GM21723 (cell line): ENCODE measurements around the gene CBARP.

ENCODE experiments used
- ATAC-seq: cut with Tn5 transposase; IDR thresholded peaks from one replicate; pipeline ENCODE4 v1.9.1; 2021; ENCODE audit warnings: mild to moderate bottlenecking, moderate library complexity; ENCODE audit not compliant: unreplicated experiment

The CBARP gene

DNA sequence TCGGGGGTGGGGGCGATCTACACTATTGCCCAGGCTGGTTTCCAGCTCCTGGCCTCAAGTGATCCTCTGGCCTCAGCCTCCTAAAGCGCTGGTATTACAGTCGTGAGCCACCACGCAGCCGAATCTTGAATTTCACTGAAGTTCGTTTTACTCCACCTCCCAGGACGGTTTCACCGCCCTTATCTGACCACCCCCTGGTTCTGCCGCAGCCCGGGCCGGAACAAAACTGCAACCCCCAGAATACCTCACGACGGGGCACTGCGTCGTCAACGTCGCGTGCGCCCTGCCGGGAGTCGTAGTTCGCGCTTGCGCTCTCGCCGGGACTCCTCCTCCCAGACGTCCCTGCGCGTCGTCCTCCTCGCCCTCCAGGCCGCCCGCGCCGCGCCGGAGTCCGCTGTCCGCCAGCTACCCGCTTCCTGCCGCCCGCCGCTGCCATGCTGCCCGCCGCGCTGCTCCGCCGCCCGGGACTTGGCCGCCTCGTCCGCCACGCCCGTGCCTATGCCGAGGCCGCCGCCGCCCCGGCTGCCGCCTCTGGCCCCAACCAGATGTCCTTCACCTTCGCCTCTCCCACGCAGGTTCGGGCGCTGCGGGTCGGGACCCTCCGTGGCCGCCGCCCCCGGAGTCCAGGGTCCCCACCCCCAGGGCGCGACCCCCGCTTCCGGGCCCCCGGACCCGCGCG is 3.8 kb upstream of the CBARP start, which contains the start of gene ATP5F1D:
TSS of gene ATP5F1D (plus strand) at position 335 of the 679 bp plus-strand sequence. CDS start at position 435, 100 bp downstream.
- ATAC-seq: peak; percentile 45

DNA sequence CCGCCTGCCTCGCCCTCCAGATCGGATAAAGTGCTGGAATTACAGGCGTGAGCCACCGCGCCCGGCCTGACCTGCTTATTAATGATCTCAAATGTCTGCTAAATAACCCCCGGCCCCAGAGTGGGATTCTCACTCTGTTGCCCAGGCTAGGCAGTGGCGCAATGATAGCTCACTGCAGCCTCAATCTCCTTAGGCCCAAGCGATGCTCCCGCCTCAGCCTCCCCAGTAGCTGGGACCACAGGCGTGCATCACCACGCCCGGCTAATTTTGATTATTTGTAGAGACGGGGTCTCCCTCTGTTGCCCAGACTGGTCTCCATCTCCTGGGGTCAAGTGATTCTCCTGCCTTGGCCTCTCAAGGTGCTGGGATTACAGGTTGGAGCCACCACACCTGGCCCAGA is 3.1 kb upstream of the CBARP start:
- ATAC-seq: no peak

DNA sequence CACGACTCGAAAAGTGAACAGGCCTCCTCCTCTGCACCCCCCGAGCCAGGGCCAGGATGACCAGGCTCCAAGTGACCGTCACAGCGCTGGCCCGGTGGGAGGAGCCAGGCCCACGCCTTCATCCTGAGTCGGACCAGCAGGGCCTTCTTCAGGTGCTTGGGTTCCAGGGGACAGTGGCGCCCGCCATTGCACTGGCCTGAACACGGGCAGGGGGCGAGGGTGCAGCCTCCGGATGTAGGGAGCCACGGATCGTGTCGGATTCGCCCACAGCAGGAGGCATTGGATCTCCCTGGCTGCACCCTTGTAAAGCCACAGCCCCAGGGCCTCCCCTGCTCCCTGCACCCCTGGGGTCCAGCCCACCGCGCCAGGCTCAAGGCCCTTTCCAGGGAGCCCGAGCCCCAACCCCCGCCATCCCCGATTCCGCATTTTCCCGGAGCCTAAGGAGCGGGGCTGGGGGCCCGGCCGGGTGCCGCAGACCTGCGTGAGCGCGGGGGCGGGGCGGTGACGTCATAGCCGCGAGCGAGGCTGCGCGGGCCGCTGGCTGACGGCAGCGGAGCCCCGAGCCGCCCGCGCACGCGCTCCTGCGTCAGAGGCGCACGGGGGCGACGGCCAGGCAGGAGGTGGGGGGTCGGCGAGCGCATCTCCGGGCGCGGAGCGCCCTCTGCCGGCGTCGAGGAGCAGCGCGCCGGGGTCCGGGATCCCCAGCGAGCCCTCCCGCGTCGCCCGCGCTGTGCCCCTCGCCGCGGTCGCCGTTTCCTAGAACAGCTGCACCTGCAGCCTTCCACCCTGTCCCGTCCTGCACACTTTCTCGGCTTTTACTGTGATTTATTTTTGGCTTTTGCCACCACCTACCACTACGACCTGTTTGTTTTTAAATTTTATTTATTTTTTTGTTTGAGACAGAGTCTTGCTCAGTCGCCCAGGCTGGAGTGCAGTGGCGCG is 2.3 kb upstream of the CBARP start:
- ATAC-seq: peak; percentile 25

DNA sequence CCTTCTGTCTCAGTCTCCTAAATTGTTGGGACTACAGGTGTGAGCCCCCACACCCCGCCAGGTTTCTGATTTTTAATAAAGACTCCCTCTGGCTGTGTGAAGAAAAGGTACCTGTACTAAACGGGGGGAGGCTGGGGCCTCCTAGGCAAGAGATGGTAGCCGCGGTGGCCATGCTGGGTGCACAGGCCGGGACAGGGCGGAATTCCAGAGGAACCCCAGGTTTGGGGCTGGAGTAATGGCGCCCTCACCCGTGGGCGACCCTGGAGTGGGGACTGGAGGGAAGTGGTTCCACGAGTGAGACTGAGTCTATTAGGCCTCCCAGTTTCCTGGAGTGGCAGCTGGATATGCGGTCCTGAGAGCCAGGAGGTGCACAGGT is 1.6 kb upstream of the CBARP start:
- no peak for ATAC-seq

DNA sequence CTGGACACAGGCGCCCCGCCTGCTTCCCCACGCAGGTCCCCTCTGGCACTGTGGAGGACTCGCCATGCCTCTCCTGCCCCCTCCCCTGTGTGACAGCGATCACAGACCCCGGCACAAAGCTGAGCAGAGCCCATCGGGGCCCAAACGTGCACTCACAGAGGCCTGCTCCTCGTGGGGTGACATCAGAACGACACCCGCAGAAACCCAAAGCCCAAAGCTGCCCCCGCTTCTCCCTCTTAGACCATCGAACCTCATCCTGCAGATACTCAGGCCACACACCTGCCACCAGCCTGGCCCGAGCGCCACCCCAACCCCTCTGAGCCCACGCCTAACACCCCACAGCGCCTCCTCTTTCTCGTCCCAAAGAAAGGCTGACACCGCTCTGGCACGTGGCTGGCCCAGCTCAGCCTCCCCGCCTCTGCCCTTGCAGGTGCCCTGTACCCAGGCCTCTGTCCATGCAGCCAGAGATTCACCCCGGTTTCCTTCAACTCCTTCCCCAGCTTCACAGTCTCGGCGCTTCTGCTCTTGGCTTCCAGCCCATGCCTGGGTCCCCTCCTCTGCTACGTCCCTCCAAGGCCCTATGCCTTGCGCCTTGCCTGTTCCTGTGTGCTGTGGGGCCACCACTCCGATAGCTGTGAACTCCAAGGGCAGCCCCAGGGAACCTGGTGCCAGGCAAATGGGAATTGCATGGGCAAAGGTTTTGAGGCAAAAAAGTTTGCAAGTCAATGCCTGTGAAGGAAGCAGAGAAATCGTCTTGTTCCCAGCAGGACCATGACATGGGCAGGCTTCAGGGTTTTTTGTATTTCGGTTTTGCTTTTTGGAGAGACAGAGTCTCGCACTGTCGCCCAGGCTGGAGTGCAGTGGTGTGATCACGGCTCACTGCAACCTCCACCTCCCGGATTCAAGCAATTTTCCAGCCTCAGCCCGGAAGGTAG is 831 bp upstream of the CBARP start:
- no peak for ATAC-seq

DNA sequence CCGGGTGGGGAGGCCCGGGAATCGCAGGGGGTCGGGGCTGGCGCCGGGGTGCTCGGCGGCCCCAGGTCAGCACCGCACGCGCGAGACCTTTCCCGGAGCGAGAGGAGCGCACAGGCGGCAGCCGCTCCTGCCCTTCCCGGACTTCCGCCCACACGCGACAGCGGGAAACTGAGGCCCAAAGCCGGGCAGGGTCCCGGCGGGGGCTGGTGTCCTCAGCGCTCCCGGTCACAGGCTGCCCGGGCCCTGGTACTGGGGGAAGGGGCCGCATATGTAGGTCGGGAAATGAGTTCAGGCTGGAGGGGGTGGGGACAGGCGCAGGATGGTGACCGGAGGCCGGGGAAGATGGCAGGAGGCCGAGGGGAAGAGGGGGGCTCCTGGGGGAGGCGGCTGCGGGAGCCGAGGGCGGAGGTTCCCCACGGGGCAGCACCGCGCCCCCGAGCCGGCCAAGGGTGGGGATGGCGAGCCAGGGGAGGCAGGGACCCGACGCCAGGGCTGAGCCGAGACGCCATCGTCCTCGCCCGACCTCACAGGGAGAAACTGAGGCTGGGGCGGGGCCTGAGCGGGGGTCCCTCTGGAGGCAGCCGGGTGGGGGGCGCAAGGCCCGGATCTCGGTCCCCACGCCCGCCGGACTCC is 662 bp downstream of the CBARP start:
- no peak for ATAC-seq

DNA sequence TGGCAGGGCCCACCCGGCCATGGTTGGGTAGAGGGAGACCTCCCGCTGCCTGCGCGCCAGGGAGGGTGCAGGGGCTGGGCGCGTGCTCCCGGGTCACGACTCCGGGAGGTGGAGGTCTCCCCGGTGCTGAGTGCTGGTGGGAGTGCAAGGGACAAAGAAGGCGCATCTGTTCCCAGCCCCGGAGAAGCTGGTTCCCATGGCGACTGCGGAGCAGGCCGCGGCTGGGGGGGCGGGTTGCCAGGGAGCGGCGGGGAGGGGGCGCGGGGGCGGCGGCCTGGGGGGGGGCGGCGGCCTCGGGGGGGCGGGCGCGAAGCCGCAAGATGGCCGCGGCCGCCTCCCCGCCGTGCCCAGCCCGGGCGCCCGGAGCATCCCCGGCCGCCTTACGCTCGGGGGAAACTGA is 1.2 kb downstream of the CBARP start:
- no peak for ATAC-seq

DNA sequence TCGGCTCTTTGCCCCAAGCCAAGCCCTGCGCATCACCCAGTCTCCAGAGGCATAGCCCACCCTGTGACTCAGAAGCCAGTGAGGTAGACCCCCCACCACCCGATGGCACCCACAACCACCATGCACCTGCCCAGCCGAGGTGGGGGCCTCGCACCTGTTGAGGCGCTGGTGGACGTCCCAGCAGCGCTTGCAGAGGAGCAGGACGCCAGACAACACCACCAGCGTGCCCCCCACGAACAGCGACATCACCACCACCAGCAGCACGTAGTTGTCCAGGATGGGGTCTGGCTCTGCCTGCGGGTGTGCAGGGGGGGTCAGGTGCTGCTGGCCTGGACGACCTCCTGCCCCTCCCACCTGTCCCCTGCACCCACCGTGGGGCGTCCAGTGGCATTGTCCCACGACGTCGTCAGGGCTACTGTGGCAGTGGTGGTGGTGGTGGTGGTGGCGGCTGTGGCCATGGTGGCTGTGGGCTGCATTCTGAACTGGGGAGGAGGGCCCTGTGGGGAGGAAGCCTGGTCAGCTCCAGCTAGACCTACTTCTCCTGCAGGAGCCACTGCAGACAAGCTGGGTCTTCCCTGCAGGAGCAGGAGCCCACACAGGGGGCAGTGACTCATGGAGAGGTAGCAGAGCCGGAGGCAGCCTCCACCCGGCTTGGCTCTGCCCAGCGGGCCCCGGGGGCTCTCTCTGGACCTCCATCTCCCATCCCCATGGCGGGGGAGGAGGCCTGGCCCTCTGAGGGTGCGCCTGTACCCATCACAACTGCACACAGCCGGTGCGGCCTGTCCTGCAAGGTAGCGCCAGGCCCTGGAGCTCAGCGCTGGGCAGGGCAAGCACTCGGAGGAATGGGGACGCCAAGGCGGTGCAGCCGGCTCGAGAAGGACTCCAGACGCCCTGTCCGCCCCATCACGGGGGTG is 1.9 kb downstream of the CBARP start:
- ATAC-seq: no peak

DNA sequence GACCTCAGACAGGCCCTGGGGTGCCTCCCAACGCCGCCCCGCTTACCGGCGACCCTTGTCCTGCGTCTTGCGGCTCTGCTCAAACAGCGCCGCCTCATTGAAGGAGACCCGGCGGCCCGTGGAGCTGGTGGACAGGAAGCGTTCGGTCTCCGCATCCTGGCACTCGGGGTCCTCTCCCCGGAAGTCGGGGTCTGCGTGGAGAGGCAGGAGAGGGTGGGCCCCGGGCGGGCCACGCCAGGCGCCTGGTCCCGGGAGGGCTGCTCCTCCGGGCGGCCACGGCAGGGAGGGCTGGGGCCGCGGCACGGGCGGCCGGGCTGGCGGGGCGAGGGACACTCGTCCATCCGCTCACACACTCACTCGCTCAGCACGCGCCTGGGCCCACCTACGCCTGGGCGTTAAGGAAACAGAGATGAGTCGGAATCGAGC is 2.8 kb downstream of the CBARP start:
- no peak for ATAC-seq

DNA sequence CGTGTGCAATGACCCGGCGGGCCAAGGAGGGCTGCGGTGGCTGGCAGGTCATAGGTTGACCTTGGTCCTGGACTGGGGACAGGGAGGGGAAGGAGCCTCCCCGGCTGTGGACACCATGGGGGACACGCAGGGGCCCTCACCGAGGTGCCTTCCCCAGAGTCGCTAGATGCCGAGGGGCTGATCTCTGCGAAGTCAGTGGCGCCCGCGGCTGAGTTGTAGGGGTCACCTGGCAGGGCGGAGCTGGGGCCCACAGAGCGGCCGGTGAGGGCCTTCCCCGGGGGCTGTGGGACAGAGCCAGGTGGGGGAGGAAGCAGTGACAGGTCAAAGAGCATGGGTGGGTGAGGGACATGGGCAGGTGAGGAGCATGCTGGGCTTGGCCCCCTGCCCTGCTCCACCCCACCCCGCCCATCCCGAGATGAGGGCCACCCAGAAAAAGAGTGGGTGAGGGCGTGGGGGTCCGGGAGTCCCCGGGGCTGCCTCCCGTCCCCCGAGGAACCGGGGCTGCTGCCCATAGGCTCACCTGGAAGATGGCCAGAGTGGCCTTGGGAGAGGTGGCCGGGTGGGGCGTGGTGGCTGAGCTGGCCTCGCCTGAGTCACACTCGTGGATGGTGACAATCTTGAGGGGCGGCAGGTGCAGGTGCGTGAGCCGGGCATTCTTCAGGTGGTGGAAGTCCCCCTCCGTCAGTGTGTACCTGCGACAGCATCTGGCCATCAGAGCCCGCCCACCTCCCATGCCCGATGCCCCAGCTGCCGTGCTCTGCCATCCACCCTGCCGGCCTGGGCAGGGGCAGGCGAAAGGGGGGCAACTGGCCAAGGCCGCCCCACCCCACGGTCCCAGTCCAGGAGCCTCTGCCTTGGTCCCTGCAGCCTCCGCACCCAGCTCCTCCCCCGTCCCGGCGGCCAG is 3.5 kb downstream of the CBARP start:
- ATAC-seq: no peak

DNA sequence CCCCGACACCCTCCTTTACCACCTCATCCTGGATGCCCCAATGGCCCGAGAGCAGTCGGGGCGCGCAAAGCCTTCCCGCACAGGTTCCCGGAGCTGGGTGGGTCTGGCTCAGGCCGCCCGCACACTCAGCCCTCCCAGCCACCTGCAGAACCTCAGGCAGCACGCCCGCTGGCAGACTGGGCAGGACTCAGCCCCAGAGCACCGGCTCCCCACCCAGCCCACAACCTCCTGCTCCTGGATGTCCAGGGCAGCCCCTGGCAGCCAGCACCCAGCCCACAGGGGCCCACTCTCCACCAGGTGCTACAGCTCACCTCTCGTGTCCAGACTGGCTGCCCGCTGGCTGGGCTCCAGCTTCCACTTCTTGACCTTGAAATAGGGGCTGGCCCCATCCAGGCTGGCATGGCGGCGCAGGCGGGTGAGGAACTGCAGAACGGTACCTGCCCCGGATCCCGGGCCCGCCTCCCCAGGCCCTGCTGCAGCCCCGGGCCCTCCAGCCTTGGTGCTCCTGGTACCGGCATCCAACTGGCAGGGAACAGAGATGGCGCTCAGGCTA is 4.6 kb downstream of the CBARP start:
- no peak for ATAC-seq

DNA sequence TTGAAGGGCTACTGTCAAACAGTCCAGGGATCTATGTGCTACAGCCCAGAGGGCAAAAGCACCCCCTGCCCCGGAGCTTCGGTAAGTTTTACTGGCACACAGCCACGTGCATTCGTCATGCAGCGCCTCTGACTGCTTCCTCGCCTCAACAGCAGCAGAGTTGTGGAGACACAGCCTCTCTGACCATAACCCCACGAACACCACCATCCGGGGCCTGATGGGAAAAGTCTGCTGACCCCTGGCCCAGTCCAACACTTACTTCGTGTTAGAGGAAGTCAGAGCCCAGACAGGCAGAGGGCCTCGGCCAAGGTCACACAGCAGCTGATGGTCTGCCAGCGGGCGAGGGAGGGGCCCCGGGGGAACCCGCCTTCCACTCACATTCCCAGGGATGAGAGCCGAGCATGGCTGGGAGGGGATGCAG is 5.1 kb downstream of the CBARP start:
- ATAC-seq: no peak

DNA sequence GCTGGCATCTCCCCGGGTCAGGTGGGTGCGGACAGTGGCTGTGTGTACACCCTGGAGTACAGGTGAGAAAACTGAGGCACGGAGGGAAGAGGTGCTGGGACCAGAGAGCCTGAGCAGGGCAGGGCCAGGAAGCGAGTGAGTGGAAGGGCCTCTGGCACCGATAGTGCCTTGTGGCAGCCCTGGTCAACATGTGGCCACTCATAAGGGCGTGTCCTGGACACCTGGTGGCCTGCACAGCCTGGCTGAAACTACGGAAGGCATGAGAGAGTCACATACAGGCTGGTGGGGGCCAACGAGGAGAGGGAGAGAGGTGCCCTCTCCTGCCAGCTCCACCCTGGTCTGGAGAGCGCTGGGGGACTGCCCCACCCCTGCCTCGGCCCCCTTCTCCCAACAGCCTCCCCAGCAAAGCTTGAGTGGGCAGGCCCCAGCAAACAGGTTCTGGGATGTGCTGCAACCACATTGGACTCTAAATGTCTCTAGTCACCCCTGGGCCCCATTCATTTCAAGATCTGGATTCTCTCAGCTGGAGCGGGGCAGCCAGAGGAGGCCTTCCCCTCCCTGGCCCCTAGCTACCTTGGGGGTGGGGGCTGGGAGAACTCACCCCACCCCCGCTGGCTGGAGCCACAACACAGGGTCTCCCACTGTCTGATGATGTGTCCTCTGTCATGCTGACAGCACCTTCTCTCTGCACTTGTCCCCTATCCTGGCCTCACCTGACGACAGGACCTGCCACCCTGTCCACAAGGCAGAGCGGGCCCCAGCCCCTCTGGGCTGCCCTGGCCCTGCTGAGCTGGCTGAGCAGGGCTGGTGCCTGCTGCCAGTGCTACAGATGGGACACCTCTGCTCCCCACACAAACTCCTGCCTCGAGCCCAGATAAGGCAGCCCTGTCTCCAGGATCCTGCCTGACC is 5.8 kb downstream of the CBARP start:
- ATAC-seq: no peak

DNA sequence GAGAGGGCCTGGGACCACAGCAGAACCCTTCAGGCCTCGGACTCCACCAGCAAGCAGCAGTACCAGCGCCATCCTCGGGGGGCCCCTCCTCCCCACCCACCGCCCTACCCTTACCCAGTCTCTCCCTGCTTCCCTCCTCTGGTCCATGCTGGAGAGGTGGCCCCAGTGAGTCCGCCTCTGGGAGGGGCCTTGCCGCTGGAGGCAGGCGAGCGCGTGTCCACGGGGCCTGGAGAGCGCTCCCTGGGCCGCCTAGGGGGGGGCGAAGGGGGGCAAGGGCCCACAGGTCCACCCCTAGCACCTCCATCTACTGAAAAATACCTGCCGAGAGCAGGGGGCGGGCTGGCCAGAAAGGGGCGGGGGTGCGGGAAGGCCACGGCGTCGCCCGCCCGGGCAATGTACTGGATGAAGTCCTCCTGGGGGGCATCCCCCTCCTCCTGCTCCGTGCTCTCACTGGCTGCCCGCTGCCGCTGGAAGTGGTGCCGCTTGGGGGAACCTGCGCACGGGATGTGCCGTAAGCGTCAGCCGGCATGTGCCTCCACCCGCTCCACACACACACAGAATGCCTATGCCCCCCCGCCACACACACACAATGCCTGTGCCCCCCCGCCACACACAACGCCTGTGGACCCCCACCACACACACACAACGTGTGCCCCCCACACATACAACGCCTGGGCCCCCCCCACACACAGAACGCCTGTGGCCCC is 6.9 kb downstream of the CBARP start:
- no peak for ATAC-seq

DNA sequence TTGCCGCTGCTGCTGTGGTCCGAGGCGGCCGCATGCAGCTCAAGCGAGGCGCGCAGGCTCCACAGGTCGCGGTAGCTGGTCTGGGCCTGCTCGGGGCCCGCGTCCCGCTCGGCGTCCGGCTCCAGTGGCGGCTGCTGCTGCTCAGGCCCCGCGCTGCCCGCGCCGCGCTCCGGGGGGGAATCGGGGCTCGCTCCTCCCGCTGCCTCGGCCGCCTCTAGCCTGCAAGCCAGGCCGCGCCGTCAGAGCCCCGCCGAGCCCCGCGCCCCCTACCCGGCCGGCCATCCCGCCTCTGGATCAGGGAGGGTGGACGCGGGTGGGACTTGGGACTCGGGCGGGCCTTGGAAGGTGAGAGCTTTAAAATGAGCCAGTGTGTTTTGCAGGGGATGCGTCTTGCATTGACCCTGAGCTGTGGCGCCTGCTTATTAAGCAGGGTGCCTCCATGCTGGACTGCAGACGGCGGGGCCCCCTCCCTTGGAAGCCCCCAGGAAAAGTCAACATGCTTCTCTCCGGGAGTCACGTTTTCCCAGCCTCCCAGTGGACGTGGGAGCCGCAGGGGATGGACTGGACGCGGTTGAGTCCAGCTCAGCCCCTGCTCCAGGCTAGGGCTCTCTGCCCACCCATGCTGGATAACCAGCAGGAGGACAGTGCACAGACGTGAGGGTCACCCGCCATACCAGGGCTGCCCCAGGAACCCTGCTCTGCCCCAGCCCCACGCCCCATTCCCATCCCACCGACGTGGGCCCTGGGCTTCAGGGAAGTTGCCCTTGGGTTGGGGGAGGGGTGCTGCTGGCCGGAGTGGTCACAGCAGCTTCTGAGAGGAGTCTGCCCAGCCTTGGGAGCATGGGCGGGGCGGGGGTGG is 7.7 kb downstream of the CBARP start:
- ATAC-seq: no peak
